SU-DHL-6 (cell line): ENCODE results near the gene LRRC23.

Source experiments
- CTCF ChIP-seq: fragments of 200-600 bp; sonication (generic); IDR thresholded peaks from one replicate; pipeline ENCODE4 v1.5.1; 2017; ENCODE audit warnings: antibody characterized with exemption, mild to moderate bottlenecking, low read length, moderate library complexity; ENCODE audit not compliant: insufficient read depth, poor library complexity, severe bottlenecking
- EZH2phosphoT487 ChIP-seq: fragments of 200-600 bp; sonication (generic), shearing (Covaris generic); conservative IDR thresholded peaks from 2 replicates; pipeline ENCODE4 v1.6.1; 2018; ENCODE audit warnings: mild to moderate bottlenecking, antibody characterized with exemption, low read length, moderate library complexity, mixed read lengths

- TF ChIP-seq CTCF, result no peak
- no peak for TF ChIP-seq EZH2phosphoT487
Measured at GRCh38 chr12:6899427-6899826, 5.2 kb upstream of the LRRC23 start.
